B cell (primary cell): ENCODE measurements around the gene DSPP. TPM values are rescaled to one million over a fixed set of nuclear protein-coding genes. Genes with fewer than 3 reads are reported as not detected.

ENCODE experiments used
- ATAC-seq: fragments of 200-7000 bp; cut with Tn5 transposase; one replicate; pipeline ENCODE4 v1.10.0; 2021; ENCODE audit warnings: low read depth, mild to moderate bottlenecking, moderate number of reproducible peaks, moderate library complexity
- CTCF ChIA-PET: fragments of 350-600 bp; sonication (Branson Sonifier 250); formaldehyde crosslinking; loops from one replicate; lab custom pipeline; 2021; ENCODE audit warnings: antibody characterized with exemption, inconsistent platforms; lab: Charles Lee
- POLR2A ChIA-PET: fragments of 350-600 bp; sonication (Branson Sonifier 250); formaldehyde crosslinking; loops from one replicate; lab custom pipeline; 2021; ENCODE audit warnings: antibody characterized with exemption; lab: Charles Lee
- DNase-seq: peaks from one replicate; pipeline ENCODE4 v3.0.0; 2013
- H2AFZ ChIP-seq: 2 replicates; pipeline ENCODE4 v1.6.1; 2012; ENCODE audit warnings: mild to moderate bottlenecking, low read depth, low read length; ENCODE audit not compliant: insufficient read depth, poor library complexity, severe bottlenecking
- H3K27ac ChIP-seq, 2 donors: 1 replicate in 1 of 2; 2 replicates in 1 of 2; pipeline ENCODE4 v1.5.1; 2012 to 2013; ENCODE audit warnings: low read length in 2 of 2, mild to moderate bottlenecking in 2 of 2, moderate library complexity in 1 of 2
- H3K27me3 ChIP-seq, 4 experiments: fragments of 200-600 bp in 1 of 4; sonication (generic) in 1 of 4; replicated peaks in 1 of 4; 1 replicate in 2 of 4; 2 replicates in 2 of 4; pipeline versions ENCODE4 v1.6.1 to v1.7.0; 2013 to 2016; ENCODE audit warnings: low read length in 3 of 4, mild to moderate bottlenecking in 2 of 4, mixed read lengths in 1 of 4, moderate library complexity in 1 of 4; ENCODE audit not compliant: insufficient read depth in 4 of 4, control insufficient read depth in 3 of 4; ENCODE audit errors: control extremely low read depth in 1 of 4
- H3K36me3 ChIP-seq, 2 experiments: replicated peaks in 1 of 2; 1 replicate in 1 of 2; 2 replicates in 1 of 2; pipeline versions ENCODE4 v1.6.1 to v1.7.1; 2013; ENCODE audit warnings: low read length in 1 of 2; ENCODE audit not compliant: insufficient read depth in 2 of 2, control insufficient read depth in 1 of 2; ENCODE audit errors: control extremely low read depth in 1 of 2, extremely low read depth in 1 of 2
- H3K4me1 ChIP-seq, 2 donors: fragments of 200-600 bp in 1 of 2; sonication (generic) in 1 of 2; 1 replicate in 1 of 2; 2 replicates in 1 of 2; pipeline versions ENCODE4 v1.5.1 to v1.6.1; 2013 to 2017; ENCODE audit warnings: low read length in 2 of 2; ENCODE audit not compliant: control insufficient read depth in 2 of 2, insufficient read depth in 2 of 2
- H3K4me2 ChIP-seq: replicated peaks from 2 replicates; pipeline ENCODE3; 2012; ENCODE audit warnings: mild to moderate bottlenecking, low read depth, low read length; ENCODE audit not compliant: poor library complexity, severe bottlenecking
- H3K4me3 ChIP-seq, 5 experiments: fragments of 200-600 bp in 1 of 5; sonication (generic) in 1 of 5; 1 replicate in 3 of 5; 2 replicates in 2 of 5; pipeline versions ENCODE4 v1.5.1 to v1.7.0; 2011 to 2016; ENCODE audit warnings: low read length in 4 of 5, mild to moderate bottlenecking in 4 of 5, low read depth in 2 of 5, control low read depth in 1 of 5, moderate library complexity in 1 of 5; ENCODE audit not compliant: insufficient read depth in 1 of 5; ENCODE audit errors: control extremely low read depth in 1 of 5, extremely low read depth in 1 of 5
- H3K79me2 ChIP-seq: fragments of 200-600 bp; sonication (generic); one replicate; pipeline ENCODE4 v1.6.0; 2016; ENCODE audit warnings: low read length; ENCODE audit not compliant: control insufficient read depth, insufficient read depth
- H3K9ac ChIP-seq: fragments of 200-600 bp; sonication (generic); 2 replicates; pipeline ENCODE4 v1.6.1; 2017; ENCODE audit warnings: mild to moderate bottlenecking, low read length, moderate library complexity
- H3K9me3 ChIP-seq, 3 donors: one replicate each; pipeline versions ENCODE4 v1.6.1 to v1.7.1; 2013; ENCODE audit warnings: low read length in 2 of 3; ENCODE audit not compliant: control insufficient read depth in 2 of 3, insufficient read depth in 1 of 3; ENCODE audit errors: control extremely low read depth in 1 of 3
- H4K20me1 ChIP-seq: 2 replicates; pipeline ENCODE4 v1.6.0; 2012; ENCODE audit warnings: mild to moderate bottlenecking, low read length; ENCODE audit not compliant: insufficient read depth, control insufficient read depth, poor library complexity, severe bottlenecking
- H3K27ac Mint-ChIP-seq: one replicate; pipeline ENCODE4 v1.8.0; 2021; ENCODE audit warnings: mixed read lengths
- H3K27me3 Mint-ChIP-seq: one replicate; pipeline ENCODE4 v1.8.0; 2021; ENCODE audit warnings: mixed read lengths
- H3K4me1 Mint-ChIP-seq: one replicate; pipeline ENCODE4 v1.8.0; 2021; ENCODE audit warnings: mixed read lengths
- H3K4me3 Mint-ChIP-seq: one replicate; pipeline ENCODE4 v1.8.0; 2021; ENCODE audit warnings: mixed read lengths
- H3K9me3 Mint-ChIP-seq: one replicate; pipeline ENCODE4 v1.8.0; 2022; ENCODE audit warnings: mixed read lengths; ENCODE audit not compliant: insufficient read depth
- EZH2 ChIP-seq: IDR thresholded peaks from 2 replicates; pipeline ENCODE4 v1.6.1; 2012; ENCODE audit warnings: borderline replicate concordance, low read depth, mild to moderate bottlenecking, moderate library complexity, low read length; ENCODE audit not compliant: insufficient read depth, poor library complexity, severe bottlenecking
- WGBS: methylation state at CpG from one replicate; pipeline ENCODE4 v1.1.5; 2013; ENCODE audit warnings: missing lambda C conversion rate; ENCODE audit not compliant: insufficient coverage; 5-methylcytosine and 5-hydroxymethylcytosine counted together
- intact Hi-C: fragments of 100-400 bp; cut with micrococcal nuclease; formaldehyde crosslinking; loops from one replicate; pipeline ENCODE4 v1.10.0; 2022
- polyA plus RNA-seq: library from polyadenylated mRNA; depleted of rRNA; stranded (reverse); fragments of >200 nt; gene quantifications from 2 replicates; pipeline ENCODE4 v1.2.3, GENCODE V29; 2012
- total RNA-seq, 2 donors: library from RNA; stranded (reverse); fragments of 120-200 nt in 1 of 2; gene quantifications; 1 replicate in 1 of 2; 2 replicates in 1 of 2; pipeline versions ENCODE4 v1.2.3 to v1.2.4, GENCODE V29; 2013 to 2022
- TF ChIP-seq, protein P1 (sequence below): fragments of 200-600 bp; IDR thresholded peaks from one replicate; pipeline ENCODE4 v1.8.0; 2022; ENCODE audit warnings: antibody characterized with exemption, mild to moderate bottlenecking

The DSPP gene
- total and polyA plus RNA-seq, 2 donors (not counting 1 experiment from before 2014, with no cell fraction given): not detected

DNA sequence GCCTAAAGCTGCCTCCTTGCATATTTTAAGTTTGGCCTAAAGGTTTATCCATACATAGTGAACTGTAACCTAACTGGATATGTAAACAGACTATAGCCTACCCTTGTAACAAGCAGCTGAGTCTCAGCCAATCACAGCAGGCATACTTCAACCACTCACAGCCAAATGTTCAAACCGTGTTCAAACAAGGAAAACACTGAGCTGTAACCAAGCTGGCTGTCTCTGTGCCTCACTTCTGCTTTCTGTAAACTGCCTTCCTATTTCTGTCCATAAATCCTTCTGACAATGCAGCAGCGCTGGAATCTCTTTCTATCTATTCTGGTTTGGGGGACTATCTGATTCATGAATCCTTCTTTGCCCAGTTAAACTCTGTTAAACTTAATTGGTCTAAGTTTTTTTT, 16.4 kb downstream of the DSPP start:
- Histone ChIP-seq H3K4me1 (no peaks in the 10 kb centered on the region), H3K4me2 (no peak overlapping the region), H3K9ac (no peak overlapping the region), H3K9me3 (no peaks in the 10 kb centered on the region), H3K79me2 (no peaks in the 10 kb centered on the region), H3K27ac (no peak overlapping the region), H4K20me1 (no peaks in the 10 kb centered on the region), H3K4me3 (no peak overlapping the region), H3K27me3 (no peaks in the 10 kb centered on the region), H2AFZ (no peak overlapping the region), H3K36me3 (no peaks in the 10 kb centered on the region)
- Mint-ChIP-seq H3K27me3 (peaks cover 3% of the 10 kb centered on the region), H3K4me1 (no peaks in the 10 kb centered on the region), H3K27ac (no peak overlapping the region), H3K4me3 (no peak overlapping the region), H3K9me3 (no peaks in the 10 kb centered on the region)
- intact Hi-C loops: no loop called here
- POLR2A ChIA-PET: no interaction called here
- CTCF ChIA-PET: no interaction called here
- 0% methylated on average over 1 of the region's 2 CpGs for WGBS
- no peak for ATAC-seq
- DNase-seq: no peak
- TF ChIP-seq, protein P1, sequence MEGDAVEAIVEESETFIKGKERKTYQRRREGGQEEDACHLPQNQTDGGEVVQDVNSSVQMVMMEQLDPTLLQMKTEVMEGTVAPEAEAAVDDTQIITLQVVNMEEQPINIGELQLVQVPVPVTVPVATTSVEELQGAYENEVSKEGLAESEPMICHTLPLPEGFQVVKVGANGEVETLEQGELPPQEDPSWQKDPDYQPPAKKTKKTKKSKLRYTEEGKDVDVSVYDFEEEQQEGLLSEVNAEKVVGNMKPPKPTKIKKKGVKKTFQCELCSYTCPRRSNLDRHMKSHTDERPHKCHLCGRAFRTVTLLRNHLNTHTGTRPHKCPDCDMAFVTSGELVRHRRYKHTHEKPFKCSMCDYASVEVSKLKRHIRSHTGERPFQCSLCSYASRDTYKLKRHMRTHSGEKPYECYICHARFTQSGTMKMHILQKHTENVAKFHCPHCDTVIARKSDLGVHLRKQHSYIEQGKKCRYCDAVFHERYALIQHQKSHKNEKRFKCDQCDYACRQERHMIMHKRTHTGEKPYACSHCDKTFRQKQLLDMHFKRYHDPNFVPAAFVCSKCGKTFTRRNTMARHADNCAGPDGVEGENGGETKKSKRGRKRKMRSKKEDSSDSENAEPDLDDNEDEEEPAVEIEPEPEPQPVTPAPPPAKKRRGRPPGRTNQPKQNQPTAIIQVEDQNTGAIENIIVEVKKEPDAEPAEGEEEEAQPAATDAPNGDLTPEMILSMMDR: no peak
- no peak for TF ChIP-seq EZH2

DNA sequence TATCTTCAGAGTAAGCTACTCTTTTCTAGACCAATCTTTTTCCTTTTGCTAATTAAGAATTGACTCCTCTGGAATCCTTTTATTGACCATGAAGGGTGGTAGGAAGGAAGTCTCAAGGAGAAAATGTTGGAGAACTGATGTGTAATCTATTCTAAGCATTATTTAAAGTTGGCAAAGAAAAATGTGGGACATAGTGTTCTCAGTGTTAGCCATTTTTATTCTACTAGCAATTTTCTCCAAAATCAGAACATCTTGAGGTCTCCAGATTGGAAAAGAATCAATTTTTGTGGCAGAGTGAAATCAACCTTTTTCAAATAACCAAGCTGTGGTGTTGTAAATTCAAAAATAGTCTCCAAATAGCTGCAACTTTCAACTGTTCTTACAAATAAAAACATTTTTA, 23.3 kb downstream of the DSPP start:
- CTCF ChIA-PET: no interaction called here
- Mint-ChIP-seq H3K9me3 (no peaks in the 10 kb centered on the region), H3K27me3 (peaks cover 6% of the 10 kb centered on the region), H3K4me3 (no peak overlapping the region), H3K4me1 (no peaks in the 10 kb centered on the region), H3K27ac (no peak overlapping the region)
- Histone ChIP-seq H3K4me1 (no peaks in the 10 kb centered on the region), H2AFZ (no peak overlapping the region), H3K27ac (no peak overlapping the region), H4K20me1 (no peaks in the 10 kb centered on the region), H3K27me3 (no peaks in the 10 kb centered on the region), H3K9me3 (peaks cover 0 to 6% (median 0%) of the 10 kb centered on the region in 3 donors), H3K36me3 (no peaks in the 10 kb centered on the region), H3K79me2 (no peaks in the 10 kb centered on the region), H3K9ac (no peak overlapping the region), H3K4me3 (no peak overlapping the region), H3K4me2 (no peak overlapping the region)
- intact Hi-C loops: no loop called here
- POLR2A ChIA-PET: no interaction called here
- ATAC-seq (no peak), DNase-seq (no peak)
- TF ChIP-seq, protein P1: no peak
- no peak for TF ChIP-seq EZH2
